Peyer's patch (tissue), 4 donors: ENCODE data around the gene MYO15A. TPM values are rescaled to one million over a fixed set of nuclear protein-coding genes. Genes with fewer than 3 reads are reported as not detected.

Experiments
- DNase-seq, 3 donors: peaks; one replicate each; pipeline ENCODE4 v3.0.0-alpha.2; 2017 to 2019
- H3K27ac ChIP-seq, 4 donors: fragments of 200-600 bp; sonication (generic); one replicate each; pipeline ENCODE4 v1.5.1; 2016 to 2019
- H3K27me3 ChIP-seq, 2 donors: fragments of 200-600 bp; sonication (generic); one replicate each; pipeline ENCODE4 v1.5.1; 2019
- H3K36me3 ChIP-seq, 3 donors: fragments of 200-600 bp; sonication (generic); one replicate each; pipeline ENCODE4 v1.5.1; 2016 to 2019
- H3K4me1 ChIP-seq, 4 donors: fragments of 200-600 bp; sonication (generic); one replicate each; pipeline ENCODE4 v1.5.1; 2016 to 2019
- H3K4me3 ChIP-seq, 4 donors: fragments of 200-600 bp; sonication (generic); 1 replicate in 3 of 4; 2 replicates in 1 of 4; pipeline ENCODE4 v1.5.1; 2016 to 2019; ENCODE audit warnings: mild to moderate bottlenecking in 1 of 4
- H3K9me3 ChIP-seq, 4 donors: fragments of 200-600 bp; sonication (generic); one replicate each; pipeline ENCODE4 v1.5.1; 2016 to 2019; ENCODE audit warnings: mild to moderate bottlenecking in 1 of 4
- CTCF ChIP-seq, 6 experiments: fragments of 450-650 bp in 4 of 6; fragments of 200-600 bp in 2 of 6; sonication (generic) in 1 of 6; IDR thresholded peaks; one replicate each; pipeline ENCODE4 v1.5.1; 2017 to 2019; ENCODE audit warnings: antibody characterized with exemption in 6 of 6, mild to moderate bottlenecking in 3 of 6, moderate library complexity in 1 of 6
- POLR2A ChIP-seq, 2 donors: fragments of 450-650 bp; IDR thresholded peaks; one replicate each; pipeline ENCODE4 v1.5.1; 2017; ENCODE audit warnings: antibody characterized with exemption in 2 of 2, mild to moderate bottlenecking in 2 of 2, moderate library complexity in 2 of 2
- total RNA-seq, 4 donors: library from RNA; depleted of rRNA; stranded (reverse); fragments of >200 nt; gene quantifications; one replicate each; pipeline ENCODE4 v1.1.0, GENCODE V29; 2016

MYO15A gene
- total RNA-seq, 4 donors from 2014 or later = 3.6 to 5.0 (median 3.8) TPM; not detected in 1

- H3K27me3 ChIP-seq = no peaks in the 10 kb centered on the region
- no peak overlapping the region for H3K27ac ChIP-seq
- TF ChIP-seq POLR2A (IDR thresholded peaks at IDR 0.05) (no peak), CTCF (IDR thresholded peaks at IDR 0.05) (no peak)
- DNase-seq = no peak
- peaks cover 0 to 15% (median 0%) of the 10 kb centered on the region in 4 donors for H3K4me1 ChIP-seq
- no peaks in the 10 kb centered on the region for H3K9me3 ChIP-seq
- H3K36me3 ChIP-seq = peaks cover 0 to 64% (median 0%) of the 10 kb centered on the region in 3 donors
- H3K4me3 ChIP-seq = no peak overlapping the region
Observed at GRCh38 chr17:18198530-18198929, 90.0 kb downstream of the MYO15A start.

GRCh38 chr17:18201108-18201507 is 92.6 kb downstream of the MYO15A start:
- Histone ChIP-seq H3K9me3 (no peaks in the 10 kb centered on the region), H3K4me1 (peaks cover 0 to 15% (median 0%) of the 10 kb centered on the region in 4 donors), H3K27me3 (no peaks in the 10 kb centered on the region), H3K4me3 (no peak overlapping the region), H3K36me3 (peaks cover 0 to 62% (median 0%) of the 10 kb centered on the region in 3 donors), H3K27ac (no peak overlapping the region)
- DNase-seq = no peak
- TF ChIP-seq POLR2A (IDR thresholded peaks at IDR 0.05) (no peak), CTCF (IDR thresholded peaks at IDR 0.05) (no peak)

- DNase-seq = peak in 2 of 3 donors; percentile 67 to 73
- Histone ChIP-seq H3K36me3 (peaks cover 0 to 62% (median 0%) of the 10 kb centered on the region in 3 donors), H3K27ac (peak overlapping the region in 2 of 4 donors; percentile 13 to 70), H3K4me1 (peaks cover 0 to 4% (median 0%) of the 10 kb centered on the region in 4 donors), H3K4me3 (no peak overlapping the region), H3K27me3 (no peaks in the 10 kb centered on the region), H3K9me3 (no peaks in the 10 kb centered on the region)
- TF ChIP-seq POLR2A (IDR thresholded peaks at IDR 0.05) = no peak
- peak in 2 of 6 experiments; percentile 11 for TF ChIP-seq CTCF (IDR thresholded peaks at IDR 0.05)
Observed at GRCh38 chr17:18203308-18203707, 94.8 kb downstream of the MYO15A start.

- H3K27me3 ChIP-seq = no peaks in the 10 kb centered on the region
- H3K9me3 ChIP-seq = no peaks in the 10 kb centered on the region
- DNase-seq = no peak
- TF ChIP-seq POLR2A (IDR thresholded peaks at IDR 0.05) (no peak), CTCF (IDR thresholded peaks at IDR 0.05) (no peak)
- no peak overlapping the region for H3K27ac ChIP-seq
- H3K36me3 ChIP-seq = peaks cover 0 to 68% (median 0%) of the 10 kb centered on the region in 3 donors
- H3K4me1 ChIP-seq = no peaks in the 10 kb centered on the region
- no peak overlapping the region for H3K4me3 ChIP-seq
Observed at GRCh38 chr17:18205861-18206260, 97.3 kb downstream of the MYO15A start.

- Histone ChIP-seq H3K27me3 (no peaks in the 10 kb centered on the region), H3K4me1 (no peaks in the 10 kb centered on the region), H3K36me3 (peaks cover 0 to 69% (median 0%) of the 10 kb centered on the region in 3 donors), H3K27ac (no peak overlapping the region), H3K4me3 (no peak overlapping the region), H3K9me3 (no peaks in the 10 kb centered on the region)
- no peak for TF ChIP-seq CTCF (IDR thresholded peaks at IDR 0.05)
- no peak for TF ChIP-seq POLR2A (IDR thresholded peaks at IDR 0.05)
- DNase-seq = no peak
Observed at GRCh38 chr17:18206962-18207361, 98.4 kb downstream of the MYO15A start.

GRCh38 chr17:18208092-18208491 is 99.5 kb downstream of the MYO15A start:
- no peak for TF ChIP-seq CTCF (IDR thresholded peaks at IDR 0.05)
- TF ChIP-seq POLR2A (IDR thresholded peaks at IDR 0.05) = no peak
- H3K4me3 ChIP-seq = no peak overlapping the region
- no peak overlapping the region for H3K27ac ChIP-seq
- H3K4me1 ChIP-seq = no peaks in the 10 kb centered on the region
- peaks cover 0 to 69% (median 0%) of the 10 kb centered on the region in 3 donors for H3K36me3 ChIP-seq
- DNase-seq = no peak
- H3K27me3 ChIP-seq = no peaks in the 10 kb centered on the region
- no peaks in the 10 kb centered on the region for H3K9me3 ChIP-seq
